Naive B cell (primary cell): ENCODE data around the gene SFTPB. TPM values are rescaled to one million over a fixed set of nuclear protein-coding genes. Genes with fewer than 3 reads are reported as not detected.

Source experiments
- ATAC-seq, 2 donors: fragments of 150-1000 bp; cut with Tn5 transposase; 2 replicates each; pipeline ENCODE4 v1.10.0; 2021; ENCODE audit warnings: low read depth in 2 of 2, mild to moderate bottlenecking in 2 of 2, moderate library complexity in 2 of 2
- DNase-seq: peaks from one replicate; pipeline ENCODE4 v3.0.0; 2022
- H3K27ac Mint-ChIP-seq, 6 donors: one replicate each; pipeline ENCODE4 v1.8.0; 2020 to 2022; ENCODE audit warnings: mild to moderate bottlenecking in 6 of 6, mixed read lengths in 6 of 6, moderate library complexity in 5 of 6, inconsistent platforms in 2 of 6
- H3K27me3 Mint-ChIP-seq, 3 donors: one replicate each; pipeline ENCODE4 v1.8.0; 2021 to 2022; ENCODE audit warnings: mixed read lengths in 3 of 3, mild to moderate bottlenecking in 1 of 3
- H3K36me3 Mint-ChIP-seq, 2 donors: one replicate each; pipeline ENCODE4 v1.8.0; 2020 to 2022; ENCODE audit warnings: mixed read lengths in 2 of 2, inconsistent platforms in 1 of 2, mild to moderate bottlenecking in 1 of 2
- H3K4me1 Mint-ChIP-seq, 3 donors: one replicate each; pipeline ENCODE4 v1.8.0; 2020 to 2022; ENCODE audit warnings: mixed read lengths in 3 of 3, inconsistent platforms in 1 of 3, mild to moderate bottlenecking in 1 of 3, moderate library complexity in 1 of 3
- H3K4me3 Mint-ChIP-seq, 8 donors: one replicate each; pipeline ENCODE4 v1.8.0; 2020 to 2022; ENCODE audit warnings: mild to moderate bottlenecking in 8 of 8, mixed read lengths in 8 of 8, moderate library complexity in 8 of 8, inconsistent platforms in 2 of 8
- H3K9me3 Mint-ChIP-seq, 7 donors: one replicate each; pipeline ENCODE4 v1.8.0; 2020 to 2022; ENCODE audit warnings: mixed read lengths in 7 of 7, mild to moderate bottlenecking in 5 of 7, inconsistent platforms in 2 of 7, moderate library complexity in 1 of 7
- polyA plus RNA-seq, 6 donors: library from polyadenylated mRNA; unstranded; fragments of 300-500 nt; fragmentation: Illumina TruSeq; gene quantifications; one replicate each; pipeline ENCODE4 v1.2.3, GENCODE V29; 2021; ENCODE audit warnings: low read depth in 6 of 6

The SFTPB gene
- polyA plus RNA-seq, 6 donors from 2014 or later, result not detected

DNA sequence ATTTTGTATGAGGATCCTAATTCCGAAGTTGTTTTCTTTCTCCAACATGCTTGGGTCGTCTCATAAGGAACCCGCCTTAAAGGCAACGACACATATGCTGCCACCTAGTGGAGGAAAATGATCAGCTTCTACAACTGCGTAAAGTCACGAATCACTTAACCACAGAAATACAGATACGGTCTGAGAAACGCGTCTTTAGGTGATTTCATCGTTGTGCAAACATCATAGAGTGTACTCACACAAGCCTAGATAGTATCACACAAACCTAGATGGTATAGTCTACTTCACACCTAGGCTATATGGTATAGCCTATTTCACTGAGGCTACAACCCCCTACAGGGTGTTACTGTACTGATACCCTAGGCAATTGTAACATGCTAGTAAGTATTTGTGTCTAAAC, 39.3 kb upstream of the SFTPB start:
- DNase-seq (peak; percentile 76), ATAC-seq (peak; percentile 69 to 79)
- H3K36me3 Mint-ChIP-seq, result no peaks in the 10 kb centered on the region
- peaks cover 30 to 46% (median 44%) of the 10 kb centered on the region in 3 donors for H3K4me1 Mint-ChIP-seq
- peaks cover 14 to 18% (median 15%) of the 10 kb centered on the region in 3 donors for H3K27me3 Mint-ChIP-seq
- peak overlapping the region in 5 of 6 donors; percentile 63 to 97 (median 88) for H3K27ac Mint-ChIP-seq
- peaks cover 0 to 2% (median 0%) of the 10 kb centered on the region in 7 donors for H3K9me3 Mint-ChIP-seq
- peak overlapping the region in 2 of 8 donors; percentile 20 to 46 for H3K4me3 Mint-ChIP-seq

DNA sequence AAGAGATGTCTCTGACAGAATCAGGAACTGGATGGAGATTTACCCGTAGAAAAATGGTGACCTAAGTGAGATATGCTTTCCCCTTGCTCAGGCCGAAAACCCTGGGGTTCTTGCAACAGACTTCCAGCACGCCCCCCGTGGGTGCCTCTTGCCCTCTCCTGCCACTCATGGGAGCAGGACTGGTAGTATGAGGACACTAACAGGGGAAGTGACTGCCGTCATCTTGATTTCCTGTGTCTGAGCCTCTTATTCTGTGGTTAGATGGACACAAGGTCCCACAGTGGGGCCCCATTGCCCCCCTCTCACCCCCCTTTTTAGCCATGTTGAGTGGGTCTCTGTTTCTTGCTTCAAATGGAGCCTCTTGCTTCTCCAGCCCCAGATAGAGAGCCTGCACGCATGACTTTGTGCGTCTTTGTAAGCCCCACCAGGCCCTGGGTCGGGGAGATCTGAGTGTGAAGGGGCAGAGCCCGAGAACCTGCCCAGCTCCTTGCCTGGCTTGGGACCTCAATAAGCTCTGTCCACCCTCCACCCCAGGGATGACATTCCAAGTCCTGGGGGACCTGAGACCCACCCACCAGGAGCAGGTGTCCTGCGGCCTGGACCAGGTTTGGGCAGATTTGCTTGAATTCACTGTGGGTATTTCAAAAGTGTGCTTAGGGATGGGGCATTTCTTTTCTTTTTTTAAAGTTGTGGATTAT, 38.7 kb upstream of the SFTPB start:
- peak overlapping the region; percentile 29 to 97 (median 82) for H3K27ac Mint-ChIP-seq
- peaks cover 0 to 2% (median 0%) of the 10 kb centered on the region in 7 donors for H3K9me3 Mint-ChIP-seq
- H3K36me3 Mint-ChIP-seq, result no peaks in the 10 kb centered on the region
- peaks cover 13 to 17% (median 14%) of the 10 kb centered on the region in 3 donors for H3K27me3 Mint-ChIP-seq
- ATAC-seq (no peak), DNase-seq (no peak)
- H3K4me3 Mint-ChIP-seq, result peak overlapping the region in 2 of 8 donors; percentile 20 to 46
- H3K4me1 Mint-ChIP-seq, result peaks cover 30 to 44% (median 44%) of the 10 kb centered on the region in 3 donors

DNA sequence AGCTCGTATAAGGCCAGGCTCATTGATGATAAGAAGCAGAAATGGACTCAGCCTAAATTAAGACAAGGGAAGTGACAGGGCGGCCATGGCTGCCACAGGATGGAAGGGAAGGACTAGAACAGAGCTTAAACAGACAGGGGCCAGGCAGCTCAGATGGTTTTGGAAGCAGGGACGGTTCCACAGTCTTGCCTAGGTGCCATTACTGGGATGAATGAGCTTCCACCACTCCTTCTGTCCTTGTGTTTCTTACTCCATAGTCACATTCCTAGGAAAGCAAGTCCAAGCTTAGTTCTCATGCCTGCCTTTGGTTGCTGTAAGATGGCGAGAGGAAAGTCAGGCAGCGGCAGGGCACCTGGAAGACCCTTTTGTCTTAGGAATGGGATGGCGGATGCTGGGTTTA, 38.1 kb upstream of the SFTPB start:
- H3K9me3 Mint-ChIP-seq, result peaks cover 0 to 2% (median 0%) of the 10 kb centered on the region in 7 donors
- peaks cover 7 to 14% (median 11%) of the 10 kb centered on the region in 3 donors for H3K27me3 Mint-ChIP-seq
- H3K36me3 Mint-ChIP-seq, result no peaks in the 10 kb centered on the region
- peak overlapping the region in 2 of 8 donors; percentile 25 to 72 for H3K4me3 Mint-ChIP-seq
- ATAC-seq, result no peak
- peaks cover 30 to 44% (median 44%) of the 10 kb centered on the region in 3 donors for H3K4me1 Mint-ChIP-seq
- H3K27ac Mint-ChIP-seq, result peak overlapping the region in 5 of 6 donors; percentile 24 to 96 (median 91)
- DNase-seq, result no peak

DNA sequence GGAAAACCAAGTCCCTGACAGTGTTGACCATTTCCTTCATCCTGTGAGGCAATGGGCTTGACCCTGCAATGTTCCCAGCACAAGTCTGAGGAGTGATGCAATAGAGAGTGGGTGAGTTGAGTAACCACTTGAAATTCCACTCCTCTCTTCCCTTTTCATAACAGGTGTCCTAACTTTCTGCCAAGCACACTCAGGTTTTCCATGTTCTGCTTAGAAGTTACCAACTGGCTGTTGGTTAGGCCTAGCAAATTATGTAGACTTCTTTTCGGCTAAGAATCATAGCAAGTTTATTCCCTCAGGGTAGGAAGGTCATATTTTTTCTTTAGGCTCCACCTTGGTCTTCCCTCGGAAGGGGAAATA, 37.7 kb upstream of the SFTPB start:
- no peak for ATAC-seq
- peak overlapping the region; percentile 24 to 96 (median 92) for H3K27ac Mint-ChIP-seq
- H3K4me1 Mint-ChIP-seq, result peaks cover 30 to 44% (median 44%) of the 10 kb centered on the region in 3 donors
- H3K27me3 Mint-ChIP-seq, result peaks cover 3 to 14% (median 7%) of the 10 kb centered on the region in 3 donors
- H3K9me3 Mint-ChIP-seq, result peaks cover 0 to 2% (median 0%) of the 10 kb centered on the region in 7 donors
- H3K4me3 Mint-ChIP-seq, result peak overlapping the region in 3 of 8 donors; percentile 25 to 88 (median 83)
- DNase-seq, result no peak
- H3K36me3 Mint-ChIP-seq, result no peaks in the 10 kb centered on the region

DNA sequence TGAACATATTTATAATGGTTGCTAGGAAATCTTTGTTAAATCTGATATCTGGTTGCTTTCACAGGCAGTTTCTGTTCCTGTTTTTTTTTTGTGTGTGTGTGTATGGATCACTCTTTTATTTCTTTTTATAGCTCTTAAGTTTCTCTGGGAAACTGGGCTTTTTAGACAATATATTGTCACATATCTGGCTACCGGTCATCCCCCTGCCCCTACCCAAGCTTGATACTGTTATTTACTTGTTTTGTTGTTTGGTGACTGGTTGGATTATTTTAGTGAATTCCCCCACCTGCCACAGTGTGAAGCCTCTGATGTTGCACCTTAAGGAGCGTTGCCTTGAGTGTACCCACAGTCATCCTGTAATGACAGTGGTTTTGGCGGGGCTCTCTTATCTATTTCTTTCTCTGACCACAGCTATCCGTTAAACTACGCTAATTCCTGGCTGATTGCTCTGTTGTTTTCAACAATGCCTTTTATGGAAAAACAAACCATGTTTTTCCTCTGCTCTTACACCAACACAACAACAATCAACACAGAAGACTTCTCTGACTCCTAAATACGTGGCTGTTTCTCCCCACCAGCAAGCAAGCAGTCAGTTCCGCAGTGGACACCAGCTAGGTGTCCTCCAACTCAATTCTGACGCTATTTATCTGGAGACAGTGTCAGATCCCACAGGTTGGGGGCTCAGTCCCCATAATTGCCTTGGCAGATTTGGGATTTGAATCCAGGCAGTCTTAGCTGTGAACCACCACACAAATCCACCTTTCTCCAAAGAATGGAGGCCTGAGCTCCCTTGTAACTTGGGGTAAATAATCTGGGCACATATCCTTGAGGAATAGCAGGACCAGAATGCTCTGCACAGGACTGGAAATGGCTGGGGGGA, 37.0 kb upstream of the SFTPB start:
- peak; percentile 69 for DNase-seq
- H3K27me3 Mint-ChIP-seq, result peaks cover 0 to 13% (median under 1%) of the 10 kb centered on the region in 3 donors
- peaks cover 30 to 44% (median 44%) of the 10 kb centered on the region in 3 donors for H3K4me1 Mint-ChIP-seq
- H3K4me3 Mint-ChIP-seq, result peak overlapping the region; percentile 46 to 88 (median 80)
- H3K27ac Mint-ChIP-seq, result peak overlapping the region; percentile 89 to 96 (median 92)
- peaks cover 0 to 2% (median 0%) of the 10 kb centered on the region in 7 donors for H3K9me3 Mint-ChIP-seq
- H3K36me3 Mint-ChIP-seq, result no peaks in the 10 kb centered on the region
- peak; percentile 66 to 70 for ATAC-seq

DNA sequence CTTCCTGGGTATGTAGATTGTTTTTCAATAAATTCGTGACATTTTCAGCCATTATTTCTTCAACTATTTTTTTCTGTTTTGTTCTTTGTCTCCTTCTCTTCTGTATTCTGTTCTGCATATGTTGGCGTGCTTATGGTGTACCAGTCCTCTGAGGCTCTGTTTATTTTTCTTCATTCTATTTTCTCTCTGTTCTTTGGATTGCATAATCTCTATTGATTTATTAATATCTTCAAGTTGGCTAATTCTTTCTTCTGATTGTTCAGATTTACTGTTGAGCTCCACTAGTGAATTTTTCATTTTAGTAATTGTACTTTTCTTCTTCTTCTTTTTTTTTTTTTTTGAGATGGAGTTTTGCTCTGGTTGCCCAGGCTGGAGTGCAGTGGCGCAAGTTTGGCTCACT, 36.0 kb upstream of the SFTPB start:
- Mint-ChIP-seq H3K36me3 (no peaks in the 10 kb centered on the region), H3K27me3 (peaks cover 0 to 5% (median 0%) of the 10 kb centered on the region in 3 donors), H3K27ac (peak overlapping the region; percentile 89 to 96 (median 92)), H3K4me1 (peaks cover 30 to 44% (median 44%) of the 10 kb centered on the region in 3 donors), H3K4me3 (peak overlapping the region in 5 of 8 donors; percentile 2 to 88 (median 83)), H3K9me3 (peaks cover 0 to 3% (median 0%) of the 10 kb centered on the region in 7 donors)
- no peak for DNase-seq
- ATAC-seq, result no peak

DNA sequence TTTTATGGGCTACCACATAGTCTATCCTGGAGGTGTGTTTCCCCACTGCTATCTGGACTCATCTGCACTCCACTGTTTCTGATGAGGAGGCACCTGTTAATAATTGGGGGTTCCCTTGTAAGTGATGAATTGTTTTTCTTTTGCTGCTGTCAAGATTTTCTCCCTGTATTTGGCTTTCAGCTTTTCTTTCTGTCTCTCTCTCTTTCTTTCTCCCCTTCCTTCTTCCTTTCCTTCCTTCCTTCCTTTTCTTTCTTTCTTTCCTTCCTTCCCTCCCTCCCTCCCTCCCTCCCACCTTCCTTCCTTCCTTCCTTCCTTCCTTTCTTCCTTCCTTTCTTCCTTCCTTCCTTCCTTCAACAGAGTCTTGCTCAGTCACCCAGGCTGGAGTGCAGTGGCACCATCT, 35.3 kb upstream of the SFTPB start:
- DNase-seq, result no peak
- Mint-ChIP-seq H3K27ac (peak overlapping the region in 5 of 6 donors; percentile 78 to 98 (median 90)), H3K4me3 (no peak overlapping the region), H3K4me1 (peaks cover 34 to 46% (median 44%) of the 10 kb centered on the region in 3 donors), H3K36me3 (no peaks in the 10 kb centered on the region), H3K9me3 (peaks cover 0 to 3% (median 0%) of the 10 kb centered on the region in 7 donors), H3K27me3 (peaks cover 0 to 5% (median 0%) of the 10 kb centered on the region in 3 donors)
- ATAC-seq, result no peak

DNA sequence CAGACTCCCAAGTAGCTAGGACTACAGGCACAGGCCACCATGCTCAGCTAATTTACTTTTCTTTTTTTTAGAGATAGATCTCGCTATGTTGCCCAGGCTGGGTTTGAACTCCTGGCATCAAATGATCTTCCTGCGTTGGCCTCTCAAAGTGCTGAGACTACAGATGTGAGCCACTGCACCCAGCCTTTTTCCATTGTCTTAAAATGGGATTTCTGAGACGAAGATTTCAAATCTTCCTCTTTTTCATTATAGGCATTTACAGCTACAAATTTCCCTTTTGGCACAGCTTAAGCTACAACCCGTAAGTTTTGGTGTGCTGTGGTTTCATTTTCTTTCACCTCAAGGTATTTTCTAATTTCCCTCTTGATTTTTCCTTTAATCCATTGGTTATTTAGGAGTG, 34.8 kb upstream of the SFTPB start:
- ATAC-seq, result no peak
- Mint-ChIP-seq H3K4me1 (peaks cover 34 to 46% (median 44%) of the 10 kb centered on the region in 3 donors), H3K27ac (peak overlapping the region in 5 of 6 donors; percentile 39 to 91 (median 89)), H3K36me3 (no peaks in the 10 kb centered on the region), H3K9me3 (peaks cover 0 to 3% (median 0%) of the 10 kb centered on the region in 7 donors), H3K4me3 (no peak overlapping the region), H3K27me3 (peaks cover 0 to 5% (median 0%) of the 10 kb centered on the region in 3 donors)
- DNase-seq, result no peak

DNA sequence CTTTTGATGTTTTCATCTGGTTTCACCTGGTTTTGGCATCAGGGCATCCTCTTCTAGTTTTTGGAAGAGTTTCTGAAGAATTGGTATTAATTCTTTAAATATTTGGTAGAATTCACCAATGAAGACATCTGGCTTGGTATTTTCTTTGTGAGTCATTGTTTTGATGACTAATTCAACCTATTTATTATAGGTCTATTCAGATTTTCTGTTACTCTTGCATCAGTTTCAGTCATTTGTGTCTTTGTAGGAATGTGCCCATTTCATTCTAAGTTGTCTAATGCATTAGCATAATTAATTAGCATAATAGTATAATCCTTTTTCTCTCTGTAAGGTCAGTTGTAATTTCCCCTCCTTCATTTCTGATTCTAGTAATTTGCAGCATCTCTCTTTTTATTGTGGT, 34.2 kb upstream of the SFTPB start:
- Mint-ChIP-seq H3K9me3 (peaks cover 0 to 3% (median 0%) of the 10 kb centered on the region in 7 donors), H3K27ac (peak overlapping the region in 2 of 6 donors; percentile 32 to 78), H3K27me3 (peaks cover 0 to 6% (median 2%) of the 10 kb centered on the region in 3 donors), H3K4me3 (no peak overlapping the region), H3K4me1 (peaks cover 32 to 45% (median 42%) of the 10 kb centered on the region in 3 donors), H3K36me3 (no peaks in the 10 kb centered on the region)
- no peak for ATAC-seq
- DNase-seq, result no peak

DNA sequence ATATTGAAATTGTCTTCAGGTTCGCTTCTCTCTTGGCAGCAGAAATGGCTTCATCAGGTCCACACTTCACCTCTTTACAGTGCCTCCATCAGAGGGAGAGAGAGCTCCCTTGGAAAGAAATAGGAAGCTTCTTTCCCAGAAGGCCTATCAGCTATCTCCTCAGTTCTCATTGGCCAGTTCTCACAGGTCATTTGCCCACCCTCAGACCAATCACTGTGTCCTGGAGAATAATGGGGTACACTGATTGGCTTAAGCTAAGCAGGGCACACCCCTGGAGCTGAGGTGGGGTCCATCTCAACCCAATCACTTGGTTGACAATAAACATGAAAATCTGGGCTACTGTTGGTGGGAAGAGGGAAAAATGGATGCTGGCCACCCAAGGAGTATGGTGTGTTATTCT, 31.3 kb upstream of the SFTPB start:
- peaks cover 0 to 3% (median 0%) of the 10 kb centered on the region in 7 donors for H3K9me3 Mint-ChIP-seq
- peak overlapping the region in 1 of 8 donors; percentile 35 for H3K4me3 Mint-ChIP-seq
- peaks cover 0 to 13% (median 0%) of the 10 kb centered on the region in 3 donors for H3K27me3 Mint-ChIP-seq
- H3K36me3 Mint-ChIP-seq, result no peaks in the 10 kb centered on the region
- peak overlapping the region in 2 of 6 donors; percentile 5 to 37 for H3K27ac Mint-ChIP-seq
- ATAC-seq (no peak), DNase-seq (no peak)
- peaks cover 13 to 18% (median 15%) of the 10 kb centered on the region in 3 donors for H3K4me1 Mint-ChIP-seq

DNA sequence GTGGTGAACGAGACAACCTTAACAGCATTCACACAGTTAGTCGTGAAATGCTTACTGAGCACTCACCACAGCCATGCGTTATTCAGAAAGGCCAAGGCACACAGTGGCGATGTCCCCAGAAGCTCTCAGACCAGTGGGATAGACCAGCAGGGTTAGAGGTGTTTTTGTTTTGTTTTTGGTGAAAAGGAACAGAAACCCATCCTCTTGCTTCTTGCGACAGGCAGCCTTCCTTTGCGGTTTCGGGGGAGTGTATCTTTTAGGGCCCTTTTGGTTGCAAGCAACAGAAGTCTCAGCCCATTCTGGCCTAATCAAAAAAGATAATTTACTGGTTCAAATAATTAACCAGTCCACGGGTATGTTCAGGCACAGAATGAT, 30.9 kb upstream of the SFTPB start:
- Mint-ChIP-seq H3K9me3 (peaks cover 0 to 3% (median 0%) of the 10 kb centered on the region in 7 donors), H3K27me3 (peaks cover 0 to 13% (median 0%) of the 10 kb centered on the region in 3 donors), H3K27ac (peak overlapping the region in 1 of 6 donors; percentile 88), H3K4me1 (peaks cover 9 to 13% (median 12%) of the 10 kb centered on the region in 3 donors), H3K36me3 (no peaks in the 10 kb centered on the region), H3K4me3 (no peak overlapping the region)
- ATAC-seq, result no peak
- DNase-seq, result no peak

DNA sequence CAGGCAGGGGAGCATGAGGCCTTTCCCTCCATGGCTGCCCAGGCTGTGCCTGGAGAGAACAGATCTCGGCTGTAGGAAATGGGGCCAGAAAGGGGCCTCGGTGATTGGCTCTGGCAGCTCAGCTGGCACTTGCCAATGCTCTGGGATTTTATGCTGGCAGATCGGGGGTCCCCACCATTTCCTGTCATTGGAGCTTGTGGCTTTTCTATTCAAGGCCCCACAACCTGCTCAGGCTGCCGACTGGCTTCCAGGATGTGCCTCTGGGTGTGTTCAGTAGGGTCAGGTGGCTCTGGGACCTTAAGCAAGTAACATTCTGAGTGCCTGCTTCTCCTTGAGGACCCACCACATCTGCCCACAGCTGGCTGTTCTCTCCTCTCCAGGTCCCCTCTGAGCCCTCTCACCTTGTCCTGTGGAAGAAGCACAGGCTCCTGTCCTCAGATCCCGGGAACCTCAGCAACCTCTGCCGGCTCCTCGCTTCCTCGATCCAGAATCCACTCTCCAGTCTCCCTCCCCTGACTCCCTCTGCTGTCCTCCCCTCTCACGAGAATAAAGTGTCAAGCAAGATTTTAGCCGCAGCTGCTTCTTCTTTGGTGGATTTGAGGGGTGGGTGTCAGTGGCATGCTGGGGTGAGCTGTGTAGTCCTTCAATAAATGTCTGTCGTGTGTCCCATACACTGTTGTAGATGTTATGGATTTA, 30.3 kb upstream of the SFTPB start:
- H3K4me1 Mint-ChIP-seq, result peaks cover 3 to 8% (median 8%) of the 10 kb centered on the region in 3 donors
- no peak for DNase-seq

More for the DNA sequence above, 30.3 kb upstream of the SFTPB start:
- Mint-ChIP-seq H3K27me3 (peaks cover 0 to 13% (median 0%) of the 10 kb centered on the region in 3 donors), H3K9me3 (peaks cover 0 to 3% (median 0%) of the 10 kb centered on the region in 7 donors), H3K4me3 (no peak overlapping the region), H3K27ac (peak overlapping the region in 1 of 6 donors; percentile 88), H3K36me3 (no peaks in the 10 kb centered on the region)
- ATAC-seq, result no peak
